ENCODE results near the gene EP400. TPM values are rescaled to one million over a fixed set of nuclear protein-coding genes. Genes with fewer than 3 reads are reported as not detected.
"Not testable (repeated sequence)": the region's sequence is repeated elsewhere in the genome, so short reads cannot be mapped to it uniquely, and the experiment has no call there.

The EP400 gene
- total RNA-seq, 1 donor from 2014 or later, result 85.8 TPM

- DNase-seq, result no peak
- no peak for TF ChIP-seq CTCF (IDR thresholded peaks at IDR 0.05; ENCODE audit: partially characterized antibody, unreplicated experiment)
- Mint-ChIP-seq H3K9me3 (ENCODE audit: unreplicated experiment) (peaks cover 5% of the 10 kb centered on the region), H3K36me3 (ENCODE audit: unreplicated experiment) (peaks cover 6% of the 10 kb centered on the region), H3K4me3 (ENCODE audit: unreplicated experiment) (no peak overlapping the region), H3K4me1 (ENCODE audit: low read depth, unreplicated experiment) (no peaks in the 10 kb centered on the region), H3K27ac (ENCODE audit: unreplicated experiment) (no peak overlapping the region), H3K27me3 (ENCODE audit: unreplicated experiment) (no peaks in the 10 kb centered on the region)
Measured at GRCh38 chr12:132100306-132101065, 150.7 kb downstream of the EP400 start.

GRCh38 chr12:132102297-132102696 is 152.6 kb downstream of the EP400 start:
- Mint-ChIP-seq H3K27ac (ENCODE audit: unreplicated experiment) (no peak overlapping the region), H3K36me3 (ENCODE audit: unreplicated experiment) (no peaks in the 10 kb centered on the region), H3K4me1 (ENCODE audit: low read depth, unreplicated experiment) (no peaks in the 10 kb centered on the region), H3K27me3 (ENCODE audit: unreplicated experiment) (no peaks in the 10 kb centered on the region), H3K9me3 (ENCODE audit: unreplicated experiment) (no peaks in the 10 kb centered on the region), H3K4me3 (ENCODE audit: unreplicated experiment) (no peak overlapping the region)
- no peak for TF ChIP-seq CTCF (IDR thresholded peaks at IDR 0.05; ENCODE audit: partially characterized antibody, unreplicated experiment)
- DNase-seq, result no peak

- not testable (repeated sequence) for H3K9me3 Mint-ChIP-seq (ENCODE audit: unreplicated experiment); H3K4me1 Mint-ChIP-seq (ENCODE audit: low read depth, unreplicated experiment); H3K27ac Mint-ChIP-seq (ENCODE audit: unreplicated experiment); H3K27me3 Mint-ChIP-seq (ENCODE audit: unreplicated experiment); DNase-seq; H3K4me3 Mint-ChIP-seq (ENCODE audit: unreplicated experiment); H3K36me3 Mint-ChIP-seq (ENCODE audit: unreplicated experiment)
Measured at GRCh38 chr12:132103072-132103471, 153.3 kb downstream of the EP400 start.

GRCh38 chr12:132103542-132104308 is 154.0 kb downstream of the EP400 start:
- TF ChIP-seq CTCF (IDR thresholded peaks at IDR 0.05; ENCODE audit: partially characterized antibody, unreplicated experiment), result no peak
- no peaks in the 10 kb centered on the region for H3K9me3 Mint-ChIP-seq (ENCODE audit: unreplicated experiment)
- H3K4me3 Mint-ChIP-seq (ENCODE audit: unreplicated experiment), result no peak overlapping the region
- peaks cover 1% of the 10 kb centered on the region for H3K4me1 Mint-ChIP-seq (ENCODE audit: low read depth, unreplicated experiment)
- H3K27me3 Mint-ChIP-seq (ENCODE audit: unreplicated experiment), result no peaks in the 10 kb centered on the region
- DNase-seq, result no peak
- no peaks in the 10 kb centered on the region for H3K36me3 Mint-ChIP-seq (ENCODE audit: unreplicated experiment)
- no peak overlapping the region for H3K27ac Mint-ChIP-seq (ENCODE audit: unreplicated experiment)

- no peak overlapping the region for H3K4me3 Mint-ChIP-seq (ENCODE audit: unreplicated experiment)
- H3K27ac Mint-ChIP-seq (ENCODE audit: unreplicated experiment), result no peak overlapping the region
- no peaks in the 10 kb centered on the region for H3K9me3 Mint-ChIP-seq (ENCODE audit: unreplicated experiment)
- H3K4me1 Mint-ChIP-seq (ENCODE audit: low read depth, unreplicated experiment), result peaks cover 1% of the 10 kb centered on the region
- H3K27me3 Mint-ChIP-seq (ENCODE audit: unreplicated experiment), result no peaks in the 10 kb centered on the region
- no peak for DNase-seq
- no peaks in the 10 kb centered on the region for H3K36me3 Mint-ChIP-seq (ENCODE audit: unreplicated experiment)
- TF ChIP-seq CTCF (IDR thresholded peaks at IDR 0.05; ENCODE audit: partially characterized antibody, unreplicated experiment), result no peak
Measured at GRCh38 chr12:132105467-132105866, 155.7 kb downstream of the EP400 start.
